ENCODE results near the gene GAST. TPM values are rescaled to one million over a fixed set of nuclear protein-coding genes. Genes with fewer than 3 reads are reported as not detected.

Gene GAST
- total RNA-seq, 1 donor from 2014 or later: not detected

GRCh38 chr17:41680426-41681040, 31.6 kb upstream of the GAST start:
- no peaks in the 10 kb centered on the region for H3K79me2 ChIP-seq (ENCODE audit: low read depth)
- peaks cover 8% of the 10 kb centered on the region for H3F3A ChIP-seq (ENCODE audit: low read depth)
- no peaks in the 10 kb centered on the region for H4K20me1 ChIP-seq (ENCODE audit: low read depth)
- peak overlapping the region; percentile 47 for H3K4me2 ChIP-seq
- TF ChIP-seq EZH2phosphoT487 (IDR thresholded peaks at IDR 0.05) (no peak), EZH2 (IDR thresholded peaks at IDR 0.05) (no peak), CTCF (IDR thresholded peaks at IDR 0.05) (no peak)
- peaks cover 2% of the 10 kb centered on the region for H3K9me3 Mint-ChIP-seq
- H3K27ac Mint-ChIP-seq: no peak overlapping the region
- no peak for DNase-seq (ENCODE audit: low spot score)
- H3K36me3 Mint-ChIP-seq: no peaks in the 10 kb centered on the region
- no peaks in the 10 kb centered on the region for H3K36me3 ChIP-seq
- peaks cover 37% of the 10 kb centered on the region for H3K4me1 Mint-ChIP-seq
- H2AFZ ChIP-seq (replicated peaks): peak overlapping the region; percentile 9
- peaks cover 20% of the 10 kb centered on the region for H3K4me1 ChIP-seq
- H3K4me3 Mint-ChIP-seq: no peak overlapping the region
- H3K27ac ChIP-seq: no peak overlapping the region
- H3K9me3 ChIP-seq (ENCODE audit: low read depth): no peaks in the 10 kb centered on the region
- no peak overlapping the region for H3K9ac ChIP-seq
- H3K27me3 ChIP-seq: no peaks in the 10 kb centered on the region
- no peak overlapping the region for H3K4me3 ChIP-seq
- peaks cover 10% of the 10 kb centered on the region for H3K27me3 Mint-ChIP-seq (ENCODE audit: insufficient read depth, low read depth)

- Histone ChIP-seq H3K4me2 (no peak overlapping the region), H2AFZ (replicated peaks) (no peak overlapping the region), H3K79me2 (ENCODE audit: low read depth) (no peaks in the 10 kb centered on the region), H4K20me1 (ENCODE audit: low read depth) (no peaks in the 10 kb centered on the region), H3K9ac (no peak overlapping the region), H3K4me3 (no peak overlapping the region), H3K27ac (no peak overlapping the region), H3F3A (ENCODE audit: low read depth) (peaks cover 8% of the 10 kb centered on the region), H3K27me3 (no peaks in the 10 kb centered on the region), H3K4me1 (peaks cover 16% of the 10 kb centered on the region), H3K9me3 (ENCODE audit: low read depth) (no peaks in the 10 kb centered on the region), H3K36me3 (no peaks in the 10 kb centered on the region)
- H3K4me3 Mint-ChIP-seq: no peak overlapping the region
- H3K36me3 Mint-ChIP-seq: no peaks in the 10 kb centered on the region
- peaks cover 37% of the 10 kb centered on the region for H3K4me1 Mint-ChIP-seq
- H3K27me3 Mint-ChIP-seq (ENCODE audit: insufficient read depth, low read depth): peaks cover 6% of the 10 kb centered on the region
- H3K27ac Mint-ChIP-seq: no peak overlapping the region
- no peak for TF ChIP-seq CTCF (IDR thresholded peaks at IDR 0.05)
- no peak for TF ChIP-seq EZH2phosphoT487 (IDR thresholded peaks at IDR 0.05)
- TF ChIP-seq EZH2 (IDR thresholded peaks at IDR 0.05): no peak
- peaks cover 2% of the 10 kb centered on the region for H3K9me3 Mint-ChIP-seq
- DNase-seq (ENCODE audit: low spot score): no peak
Measured at GRCh38 chr17:41681776-41682175, 30.4 kb upstream of the GAST start.

GRCh38 chr17:41682631-41683030, 29.5 kb upstream of the GAST start:
- no peaks in the 10 kb centered on the region for H3K27me3 ChIP-seq
- H4K20me1 ChIP-seq (ENCODE audit: low read depth): no peaks in the 10 kb centered on the region
- peaks cover 8% of the 10 kb centered on the region for H3F3A ChIP-seq (ENCODE audit: low read depth)
- Mint-ChIP-seq H3K36me3 (no peaks in the 10 kb centered on the region), H3K4me3 (no peak overlapping the region), H3K27me3 (ENCODE audit: insufficient read depth, low read depth) (peaks cover 6% of the 10 kb centered on the region), H3K27ac (no peak overlapping the region), H3K9me3 (peaks cover 2% of the 10 kb centered on the region), H3K4me1 (peaks cover 37% of the 10 kb centered on the region)
- no peak overlapping the region for H3K4me2 ChIP-seq
- DNase-seq (ENCODE audit: low spot score): no peak
- no peak overlapping the region for H3K9ac ChIP-seq
- no peak for TF ChIP-seq CTCF (IDR thresholded peaks at IDR 0.05)
- no peak for TF ChIP-seq EZH2phosphoT487 (IDR thresholded peaks at IDR 0.05)
- TF ChIP-seq EZH2 (IDR thresholded peaks at IDR 0.05): no peak
- no peaks in the 10 kb centered on the region for H3K9me3 ChIP-seq (ENCODE audit: low read depth)
- no peak overlapping the region for H2AFZ ChIP-seq (replicated peaks)
- H3K79me2 ChIP-seq (ENCODE audit: low read depth): no peaks in the 10 kb centered on the region
- no peaks in the 10 kb centered on the region for H3K36me3 ChIP-seq
- peaks cover 16% of the 10 kb centered on the region for H3K4me1 ChIP-seq
- H3K27ac ChIP-seq: no peak overlapping the region
- H3K4me3 ChIP-seq: no peak overlapping the region
